ENCODE results near the gene FAM236B. TPM values are rescaled to one million over a fixed set of nuclear protein-coding genes. Genes with fewer than 3 reads are reported as not detected.

Gene FAM236B
- not detected in 2 replicates for total RNA-seq

GRCh38 chrX:72782560-72782959, at the start of gene FAM236B:
Gene FAM236B (minus strand): TSS chrX:72782660. CDS start chrX:72782560, 100 bp downstream.

DNA sequence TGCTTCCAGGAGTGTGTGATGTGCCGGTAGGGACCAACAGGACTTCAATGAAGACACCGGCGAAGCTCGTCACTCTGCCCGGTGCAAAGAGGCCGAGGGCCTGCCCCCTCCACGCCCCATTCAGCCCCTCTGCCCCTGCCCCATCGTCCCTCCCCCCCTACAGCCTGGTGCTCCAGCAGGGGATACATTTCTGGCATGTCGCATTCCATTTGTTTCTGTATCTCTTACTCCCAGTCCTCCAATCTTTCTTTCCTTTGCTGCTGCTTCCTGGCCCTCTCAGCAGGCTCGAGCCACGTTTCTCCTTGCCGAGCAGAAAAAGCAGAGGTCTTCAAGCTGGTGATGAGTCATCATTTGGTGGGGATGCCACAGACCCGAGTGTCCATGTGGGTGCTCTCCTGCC, 25.6 kb upstream of the FAM236B start, which contains the start of gene FAM236D:
Gene FAM236D, minus strand, starts transcription at position 101 of the 400 bp plus-strand sequence. Its CDS starts 100 bp downstream, at position 1.

GRCh38 chrX:72776653-72777466, 5.6 kb downstream of the FAM236B start, which contains the start of gene DMRTC1B:
Gene DMRTC1B (plus strand): TSS chrX:72776890. CDS start chrX:72845136, 68,246 bp downstream.

Other genes with a start within 250 kb of the FAM236B start
- 22.4 and 25.8 TPM in 2 replicates for gene HDAC8, start 209.8 kb downstream of the FAM236B start, total RNA-seq
- 6.7 and 11.8 TPM in 2 replicates for gene PHKA1, start 68.4 kb downstream of the FAM236B start, total RNA-seq
- gene DMRTC1B, start 5.8 kb downstream of the FAM236B start, total RNA-seq = not detected in 2 replicates
- gene FAM236D, start 25.6 kb upstream of the FAM236B start, total RNA-seq = not detected in 2 replicates
- gene FAM236C, start 130.0 kb upstream of the FAM236B start, total RNA-seq = not detected in 2 replicates
- not detected in 2 replicates for gene FAM236A, start 155.5 kb upstream of the FAM236B start, total RNA-seq
- not detected in 2 replicates for gene DMRTC1, start 161.2 kb upstream of the FAM236B start, total RNA-seq
- not detected in 2 replicates for gene PABPC1L2B, start 220.3 kb upstream of the FAM236B start, total RNA-seq